RWPE2 (cell line): Measurements from ENCODE around the gene KIAA1217.

Experiments
- ATAC-seq: fragments of 200-7000 bp; cut with Tn5 transposase; 3 replicates; pipeline ENCODE4 v1.9.1; 2021; ENCODE audit warnings: low read depth
- DNase-seq: peaks from one replicate; pipeline ENCODE4 v3.0.0-alpha.2; 2020; ENCODE audit warnings: low spot score
- H3K27ac ChIP-seq: fragments of 450-650 bp; 2 replicates; pipeline ENCODE4 v1.5.1; 2017; ENCODE audit warnings: mild to moderate bottlenecking; ENCODE audit not compliant: poor library complexity, severe bottlenecking
- H3K27me3 ChIP-seq: fragments of 250-450 bp; sonication (Bioruptor Pico); 2 replicates; pipeline ENCODE4 v1.5.1; 2021; ENCODE audit warnings: mild to moderate bottlenecking, moderate library complexity; ENCODE audit not compliant: insufficient read depth, poor library complexity, severe bottlenecking
- H3K36me3 ChIP-seq: fragments of 250-450 bp; sonication (Bioruptor Pico); 2 replicates; pipeline ENCODE4 v1.5.1; 2020; ENCODE audit warnings: low read depth, mild to moderate bottlenecking, moderate library complexity
- H3K4me1 ChIP-seq: fragments of 250-450 bp; sonication (Bioruptor Pico); 2 replicates; pipeline ENCODE4 v1.5.1; 2021; ENCODE audit warnings: mild to moderate bottlenecking, moderate library complexity; ENCODE audit not compliant: insufficient read depth, poor library complexity, severe bottlenecking
- H3K4me3 ChIP-seq: fragments of 250-450 bp; sonication (Bioruptor Pico); 2 replicates; pipeline ENCODE4 v1.5.1; 2021; ENCODE audit warnings: mild to moderate bottlenecking, moderate library complexity; ENCODE audit not compliant: severe bottlenecking
- H3K9me3 ChIP-seq: fragments of 250-450 bp; sonication (Bioruptor Pico); 2 replicates; pipeline ENCODE4 v1.5.1; 2021; ENCODE audit warnings: mild to moderate bottlenecking, moderate library complexity; ENCODE audit not compliant: severe bottlenecking
- TF ChIP-seq, protein P1 (sequence below): fragments of 450-650 bp; IDR thresholded peaks from one replicate; pipeline ENCODE4 v1.5.1; 2017; ENCODE audit warnings: mild to moderate bottlenecking, moderate library complexity; ENCODE audit not compliant: poor library complexity, severe bottlenecking

KIAA1217 gene

GRCh38 chr10:24415455-24416125 is 206.7 kb downstream of the KIAA1217 start:
- TF ChIP-seq, protein P1, sequence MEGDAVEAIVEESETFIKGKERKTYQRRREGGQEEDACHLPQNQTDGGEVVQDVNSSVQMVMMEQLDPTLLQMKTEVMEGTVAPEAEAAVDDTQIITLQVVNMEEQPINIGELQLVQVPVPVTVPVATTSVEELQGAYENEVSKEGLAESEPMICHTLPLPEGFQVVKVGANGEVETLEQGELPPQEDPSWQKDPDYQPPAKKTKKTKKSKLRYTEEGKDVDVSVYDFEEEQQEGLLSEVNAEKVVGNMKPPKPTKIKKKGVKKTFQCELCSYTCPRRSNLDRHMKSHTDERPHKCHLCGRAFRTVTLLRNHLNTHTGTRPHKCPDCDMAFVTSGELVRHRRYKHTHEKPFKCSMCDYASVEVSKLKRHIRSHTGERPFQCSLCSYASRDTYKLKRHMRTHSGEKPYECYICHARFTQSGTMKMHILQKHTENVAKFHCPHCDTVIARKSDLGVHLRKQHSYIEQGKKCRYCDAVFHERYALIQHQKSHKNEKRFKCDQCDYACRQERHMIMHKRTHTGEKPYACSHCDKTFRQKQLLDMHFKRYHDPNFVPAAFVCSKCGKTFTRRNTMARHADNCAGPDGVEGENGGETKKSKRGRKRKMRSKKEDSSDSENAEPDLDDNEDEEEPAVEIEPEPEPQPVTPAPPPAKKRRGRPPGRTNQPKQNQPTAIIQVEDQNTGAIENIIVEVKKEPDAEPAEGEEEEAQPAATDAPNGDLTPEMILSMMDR: no peak
- DNase-seq (peak; percentile 59), ATAC-seq (peak; percentile 78)
- peaks cover 8% of the 10 kb centered on the region for H3K4me1 ChIP-seq
- no peaks in the 10 kb centered on the region for H3K9me3 ChIP-seq
- no peak overlapping the region for H3K27ac ChIP-seq
- no peaks in the 10 kb centered on the region; the same call in 1 of the 2 replicates for H3K36me3 ChIP-seq
- no peaks in the 10 kb centered on the region for H3K27me3 ChIP-seq
- no peak overlapping the region for H3K4me3 ChIP-seq

DNA sequence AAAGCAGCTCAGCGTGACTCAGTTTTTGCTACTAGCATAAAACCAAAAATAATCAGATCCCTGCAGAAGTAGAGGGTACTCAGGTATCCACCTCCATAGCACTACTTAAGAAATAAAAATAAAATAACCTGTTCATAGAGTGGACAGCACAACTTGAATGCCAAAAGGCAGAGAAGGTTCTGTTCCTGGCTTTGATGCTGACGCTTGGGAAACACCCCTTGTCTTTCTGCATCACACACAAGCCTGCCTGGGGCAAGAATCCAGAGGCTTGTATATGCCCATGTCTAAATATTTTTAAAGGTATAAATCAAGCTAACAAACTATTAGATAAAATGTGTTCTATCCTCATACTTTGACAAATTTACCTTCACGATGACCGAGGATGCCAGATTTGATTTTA is 207.3 kb downstream of the KIAA1217 start:
- ATAC-seq (no peak), DNase-seq (no peak)
- Histone ChIP-seq H3K36me3 (no peaks in the 10 kb centered on the region; the same call in 1 of the 2 replicates), H3K4me3 (no peak overlapping the region), H3K9me3 (no peaks in the 10 kb centered on the region), H3K27me3 (no peaks in the 10 kb centered on the region), H3K27ac (no peak overlapping the region), H3K4me1 (peaks cover 8% of the 10 kb centered on the region)
- TF ChIP-seq, protein P1: no peak

DNA sequence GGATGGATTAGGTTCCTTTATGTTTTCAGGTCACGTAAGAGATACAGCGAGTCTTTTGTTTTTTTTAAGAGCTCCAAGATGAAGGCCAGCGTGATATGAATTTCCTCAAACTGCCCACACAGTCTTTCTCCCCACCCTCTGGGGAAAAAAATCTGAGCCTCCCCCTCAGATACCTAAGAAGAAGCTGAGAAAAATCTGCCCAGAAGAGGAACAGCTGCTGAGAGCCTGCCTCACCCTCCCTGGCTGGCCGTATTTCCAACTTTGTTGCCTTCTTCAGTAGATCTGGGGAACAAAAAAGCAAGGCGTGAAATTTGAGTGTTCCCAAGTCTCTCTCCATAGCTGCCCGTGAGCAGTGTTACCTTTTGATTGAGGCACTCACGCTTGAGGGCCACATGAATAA is 208.1 kb downstream of the KIAA1217 start:
- Histone ChIP-seq H3K4me3 (no peak overlapping the region), H3K9me3 (no peaks in the 10 kb centered on the region), H3K4me1 (peaks cover 8% of the 10 kb centered on the region), H3K27me3 (no peaks in the 10 kb centered on the region), H3K27ac (no peak overlapping the region), H3K36me3 (no peaks in the 10 kb centered on the region; the same call in 1 of the 2 replicates)
- ATAC-seq (no peak), DNase-seq (no peak)
- TF ChIP-seq, protein P1: no peak

DNA sequence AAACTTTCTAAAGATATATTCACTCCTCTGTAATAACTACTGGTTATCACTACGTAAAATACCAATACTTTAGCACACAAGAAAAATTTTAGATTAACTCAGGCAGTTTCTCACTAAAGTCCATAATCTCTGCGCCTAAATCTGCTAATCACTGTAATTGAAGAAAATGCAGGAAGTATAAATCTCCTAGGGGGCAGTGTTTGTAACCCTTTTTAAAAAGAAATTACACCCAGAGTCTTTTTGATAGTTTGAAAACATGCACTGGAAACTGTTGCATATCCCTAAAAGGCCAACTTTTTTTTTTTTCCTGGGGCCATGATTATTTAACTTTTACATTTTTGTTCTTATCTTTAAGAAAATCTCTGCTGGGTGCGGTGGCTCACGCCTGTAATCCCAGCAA is 209.6 kb downstream of the KIAA1217 start:
- Histone ChIP-seq H3K27me3 (no peaks in the 10 kb centered on the region), H3K4me3 (no peak overlapping the region), H3K9me3 (no peaks in the 10 kb centered on the region), H3K27ac (no peak overlapping the region), H3K4me1 (peaks cover 8% of the 10 kb centered on the region), H3K36me3 (no peaks in the 10 kb centered on the region; the same call in 1 of the 2 replicates)
- TF ChIP-seq, protein P1: peak; percentile 29
- DNase-seq (no peak), ATAC-seq (no peak)

- TF ChIP-seq, protein P1: no peak
- no peak overlapping the region for H3K4me3 ChIP-seq
- DNase-seq: no peak
- no peaks in the 10 kb centered on the region for H3K36me3 ChIP-seq
- peaks cover 8% of the 10 kb centered on the region for H3K4me1 ChIP-seq
- H3K9me3 ChIP-seq: no peaks in the 10 kb centered on the region
- H3K27me3 ChIP-seq: no peaks in the 10 kb centered on the region
- ATAC-seq: no peak
- no peak overlapping the region for H3K27ac ChIP-seq
Observed at GRCh38 chr10:24419066-24419465, 210.1 kb downstream of the KIAA1217 start.
